HepG2 (cell line): ENCODE results near the gene BABAM2. TPM values are rescaled to one million over a fixed set of nuclear protein-coding genes. Genes with fewer than 3 reads are reported as not detected.

Experiments used
- ATAC-seq: fragments of 200-7000 bp; cut with Tn5 transposase; 3 replicates; pipeline ENCODE4 v1.9.1; 2020; ENCODE audit warnings: mild to moderate bottlenecking, moderate library complexity
- BruUV-seq: library from RNA; stranded (reverse); fragments of 400-500 nt; replicated peaks from 2 replicates; lab custom pipeline; 2021; lab: Mats Ljungman, UMichigan
- CTCF ChIA-PET: fragments of 300-600 bp; formaldehyde crosslinking; extraction: SDS; loops from one replicate; lab custom pipeline; 2021; ENCODE audit warnings: low total read pairs, inconsistent platforms, low intra/inter-chr PET ratio; lab: Yijun Ruan, JAX
- POLR2A ChIA-PET: fragments of 350-600 bp; sonication (Branson Sonifier 250); formaldehyde crosslinking; loops from one replicate; lab custom pipeline; 2020; ENCODE audit warnings: antibody characterized with exemption, inconsistent platforms; lab: Yijun Ruan, JAX
- DNase-seq: peaks from one replicate; pipeline ENCODE4 v3.0.0-alpha.2; 2015; ENCODE audit warnings: low spot score
- FAIRE-seq: peaks from 3 replicates; lab custom pipeline; 2011; peaks lifted over from hg19 to GRCh38; lab: Jason Lieb, UNC
- H2AFZ ChIP-seq: one replicate; pipeline ENCODE4 v1.6.1; 2011; ENCODE audit warnings: low read length, inconsistent platforms
- H3K27ac ChIP-seq: fragments of 300-600 bp; 3 replicates; pipeline ENCODE4 v1.8.0; 2011; ENCODE audit warnings: mixed run types, mild to moderate bottlenecking, mixed read lengths, low read length, inconsistent platforms; ENCODE audit not compliant: insufficient read depth; ENCODE audit errors: extremely low read length
- H3K27me3 ChIP-seq, 2 experiments: fragments of 200-600 bp in 1 of 2; 2 replicates in 1 of 2; 3 replicates in 1 of 2; pipeline versions ENCODE4 v1.6.0 to v1.8.0; 2011; ENCODE audit warnings: low read length in 2 of 2, mild to moderate bottlenecking in 2 of 2, moderate library complexity in 2 of 2, inconsistent platforms in 1 of 2; ENCODE audit not compliant: insufficient read depth in 2 of 2, control insufficient read depth in 1 of 2
- H3K36me3 ChIP-seq, 2 experiments: fragments of 200-600 bp in 1 of 2; replicated peaks in 1 of 2; 2 replicates in 1 of 2; 3 replicates in 1 of 2; pipeline versions ENCODE4 v1.5.1 to v1.8.0; 2011; ENCODE audit warnings: low read length in 2 of 2, inconsistent platforms in 1 of 2; ENCODE audit not compliant: insufficient read depth in 2 of 2, control insufficient read depth in 1 of 2
- H3K4me1 ChIP-seq: 2 replicates; pipeline ENCODE4 v1.5.1; 2012; ENCODE audit warnings: low read length, inconsistent platforms; ENCODE audit not compliant: insufficient read depth
- H3K4me2 ChIP-seq: 2 replicates; pipeline ENCODE4 v1.6.0; 2011; ENCODE audit warnings: low read depth, low read length, inconsistent platforms
- H3K4me3 ChIP-seq, 3 experiments: fragments of 200-600 bp in 1 of 3; sonication (generic), shearing (Covaris generic) in 1 of 3; replicated peaks in 1 of 3; 2 replicates each; pipeline ENCODE4 v1.5.1; 2011 to 2016; ENCODE audit warnings: low read length in 3 of 3, inconsistent platforms in 2 of 3, low read depth in 2 of 3, mild to moderate bottlenecking in 2 of 3, control low read depth in 1 of 3, mixed read lengths in 1 of 3; ENCODE audit not compliant: insufficient read depth in 1 of 3
- H3K79me2 ChIP-seq: one replicate; pipeline ENCODE4 v1.6.1; 2011; ENCODE audit warnings: low read length, inconsistent platforms; ENCODE audit not compliant: insufficient read depth
- H3K9ac ChIP-seq: 2 replicates; pipeline ENCODE4 v1.6.0; 2011; ENCODE audit warnings: mild to moderate bottlenecking, low read depth, low read length, inconsistent platforms; ENCODE audit not compliant: insufficient read depth
- H3K9me3 ChIP-seq: 2 replicates; pipeline ENCODE4 v1.5.1; 2012; ENCODE audit warnings: mild to moderate bottlenecking, low read length
- H4K20me1 ChIP-seq: 2 replicates; pipeline ENCODE4 v1.6.0; 2011; ENCODE audit warnings: inconsistent platforms, mild to moderate bottlenecking, low read length, moderate library complexity; ENCODE audit not compliant: insufficient read depth
- NFIC ChIP-seq: IDR thresholded peaks from 2 replicates; pipeline ENCODE4 v1.6.1; 2012; ENCODE audit warnings: mild to moderate bottlenecking, low read length, inconsistent platforms
- SIX4 ChIP-seq: sonication (generic); formaldehyde crosslinking; IDR thresholded peaks from 2 replicates; pipeline ENCODE4 v1.4.0; 2020; ENCODE audit warnings: missing genetic modification reagents
- TP53 ChIP-seq: sonication (generic); formaldehyde crosslinking; conservative IDR thresholded peaks from 2 replicates; pipeline ENCODE4 v1.4.0; 2020; ENCODE audit warnings: missing genetic modification reagents
- ZNF260 ChIP-seq: sonication (generic); formaldehyde crosslinking; IDR thresholded peaks from 2 replicates; pipeline ENCODE4 v1.4.0; 2020; ENCODE audit warnings: missing genetic modification reagents, low read depth, mild to moderate bottlenecking, borderline replicate concordance
- WGBS: methylation state at CpG from one replicate; pipeline ENCODE4 v1.1.6; 2017; ENCODE audit warnings: low lambda C conversion rate; 5-methylcytosine and 5-hydroxymethylcytosine counted together
- in situ Hi-C: cut with HindIII; loops from 2 replicates; pipeline ENCODE4 v1.10.0; 2017; ENCODE audit warnings: low pct_unique_long_range_greater_than_20kb; ENCODE audit not compliant: extremely low pct_ligation_motif_present
- intact Hi-C: fragments of 100-400 bp; cut with micrococcal nuclease; formaldehyde crosslinking; loops from one replicate; pipeline ENCODE4 v1.10.0; 2022; ENCODE audit not compliant: unreplicated experiment
- polyA plus RNA-seq, 8 experiments: library from polyadenylated mRNA; depleted of rRNA in 3 of 8; stranded (reverse) in 7 of 8; unstranded in 1 of 8; fragments of >200 nt; fragmentation: Illumina TruSeq in 4 of 8; extraction: Trizol in 4 of 8; gene quantifications; 2 replicates each; pipeline versions ENCODE4 v1.2.1 to v1.2.3, GENCODE V29; 2011 to 2016; ENCODE audit warnings: low read depth in 4 of 8, missing spikeins in 1 of 8, mixed read lengths in 1 of 8; ENCODE audit not compliant: insufficient read depth in 1 of 8
- total RNA-seq, 5 experiments: library from RNA; depleted of rRNA; stranded (reverse); fragments of >200 nt; fragmentation: Illumina TruSeq; extraction: Trizol; gene quantifications; 2 replicates each; pipeline ENCODE4 v1.2.3, GENCODE V29; 2016; ENCODE audit warnings: low read depth in 1 of 5
- TF ChIP-seq, protein P1 (sequence below): sonication (generic); formaldehyde crosslinking; IDR thresholded peaks from 2 replicates; pipeline ENCODE4 v1.4.0; 2020; ENCODE audit warnings: missing genetic modification reagents
- TF ChIP-seq, protein P2 (sequence below): IDR thresholded peaks from 2 replicates; pipeline ENCODE4 v1.6.1; 2016; ENCODE audit warnings: low read depth, control low read depth
- TF ChIP-seq, protein P3 (sequence below): IDR thresholded peaks from 2 replicates; pipeline ENCODE4 v1.6.1; 2012; ENCODE audit warnings: inconsistent platforms

BABAM2 gene
- total and polyA plus RNA-seq, 2 of the 13 experiments (the other 11 are each of a cell fraction or from before 2014, with no cell fraction given) = 24.9 to 28.0 TPM

DNA sequence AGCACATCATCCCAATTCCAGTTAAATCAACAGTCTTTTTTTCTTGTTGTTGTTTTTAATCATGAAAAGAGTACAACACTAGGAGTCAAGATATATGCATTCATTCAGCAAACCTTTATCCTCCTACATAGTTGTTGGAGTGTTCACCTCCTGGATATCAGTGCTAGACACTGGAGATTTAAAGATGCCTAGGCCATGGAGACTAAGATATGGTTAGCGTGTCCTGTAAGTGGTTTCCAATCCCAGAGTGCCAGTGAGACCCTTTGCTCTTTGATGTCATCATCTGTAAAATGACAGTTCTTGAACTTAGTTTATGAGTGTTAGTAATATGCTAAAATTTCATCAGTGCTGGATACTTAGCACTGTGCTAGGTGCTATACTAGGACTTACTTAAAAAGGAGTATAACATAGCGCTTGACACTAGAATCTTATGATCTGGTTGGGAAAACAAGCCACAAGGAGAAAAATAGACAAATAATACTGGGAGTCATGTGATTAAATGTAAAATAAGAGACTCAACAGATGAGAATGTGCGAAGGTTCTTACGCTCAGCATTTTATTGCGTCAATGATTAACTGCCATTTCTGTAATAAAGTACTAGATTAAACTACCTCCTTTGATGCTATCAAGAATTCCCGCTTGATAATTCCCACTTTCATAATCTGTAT is 31.5 kb downstream of the BABAM2 start:
- no peak overlapping the region for H2AFZ ChIP-seq
- no TSS peak for BruUV-seq
- no peak overlapping the region for H3K4me2 ChIP-seq
- WGBS = 95% methylated on average over 6 of the region's 6 CpGs
- intact Hi-C loops = no loop called here
- H3K4me3 ChIP-seq = no peak overlapping the region
- peaks cover 25% of the 10 kb centered on the region for H3K4me1 ChIP-seq
- FAIRE-seq (no peak), ATAC-seq (no peak), DNase-seq (no peak)
- ChIA-PET CTCF (no interaction called here), POLR2A (no interaction called here)
- no peaks in the 10 kb centered on the region for H4K20me1 ChIP-seq
- in situ Hi-C loops = no loop called here
- H3K9me3 ChIP-seq = no peaks in the 10 kb centered on the region
- H3K79me2 ChIP-seq = no peaks in the 10 kb centered on the region
- H3K9ac ChIP-seq = no peak overlapping the region
- H3K36me3 ChIP-seq = 0 out of 5 replicates have a peak, but pooled peaks cover 0 to 5% of the 10 kb centered on the region in 2 experiments
- TF ChIP-seq TP53 (CRISPR knock-in tag) (no peak), NFIC (no peak)
- TF ChIP-seq, all 625 proteins: peak for 0
- H3K27me3 ChIP-seq = no peaks in the 10 kb centered on the region
- H3K27ac ChIP-seq = no peak overlapping the region

DNA sequence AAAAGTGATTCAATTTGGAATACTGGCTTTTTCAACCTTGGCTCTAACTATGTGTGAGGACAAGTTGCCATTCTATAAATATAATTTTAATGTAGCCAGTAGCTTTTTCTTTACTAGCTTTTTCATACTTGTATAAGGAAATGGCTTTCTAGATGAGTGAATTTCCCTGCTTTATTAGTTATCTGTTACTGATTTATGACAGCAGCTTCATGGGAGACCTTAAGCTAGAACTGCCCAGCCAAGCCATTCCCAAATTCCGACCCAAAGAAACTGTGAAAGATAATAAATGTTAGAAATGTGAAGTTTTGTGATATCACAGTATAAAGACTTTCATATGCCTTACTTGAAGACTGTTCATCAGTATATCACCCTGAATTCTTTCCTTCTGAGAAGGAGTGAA is 32.3 kb downstream of the BABAM2 start:
- FAIRE-seq (no peak), DNase-seq (no peak)
- POLR2A ChIA-PET = no interaction called here

More for the DNA sequence above, 32.3 kb downstream of the BABAM2 start:
- no TSS peak for BruUV-seq
- intact Hi-C loops (no loop called here), in situ Hi-C loops (no loop called here)
- Histone ChIP-seq H3K27me3 (no peaks in the 10 kb centered on the region), H3K9me3 (no peaks in the 10 kb centered on the region), H2AFZ (no peak overlapping the region), H3K36me3 (peaks cover 0 to 5% of the 10 kb centered on the region in 2 experiments; a peak in 1 of 5 replicates), H3K27ac (no peak overlapping the region), H3K4me2 (no peak overlapping the region), H3K79me2 (no peaks in the 10 kb centered on the region), H3K9ac (no peak overlapping the region), H4K20me1 (no peaks in the 10 kb centered on the region), H3K4me1 (peaks cover 21% of the 10 kb centered on the region), H3K4me3 (no peak overlapping the region)
- TF ChIP-seq SIX4 (CRISPR knock-in tag) (no peak), ZNF260 (CRISPR knock-in tag) (no peak)
- TF ChIP-seq, protein P1, sequence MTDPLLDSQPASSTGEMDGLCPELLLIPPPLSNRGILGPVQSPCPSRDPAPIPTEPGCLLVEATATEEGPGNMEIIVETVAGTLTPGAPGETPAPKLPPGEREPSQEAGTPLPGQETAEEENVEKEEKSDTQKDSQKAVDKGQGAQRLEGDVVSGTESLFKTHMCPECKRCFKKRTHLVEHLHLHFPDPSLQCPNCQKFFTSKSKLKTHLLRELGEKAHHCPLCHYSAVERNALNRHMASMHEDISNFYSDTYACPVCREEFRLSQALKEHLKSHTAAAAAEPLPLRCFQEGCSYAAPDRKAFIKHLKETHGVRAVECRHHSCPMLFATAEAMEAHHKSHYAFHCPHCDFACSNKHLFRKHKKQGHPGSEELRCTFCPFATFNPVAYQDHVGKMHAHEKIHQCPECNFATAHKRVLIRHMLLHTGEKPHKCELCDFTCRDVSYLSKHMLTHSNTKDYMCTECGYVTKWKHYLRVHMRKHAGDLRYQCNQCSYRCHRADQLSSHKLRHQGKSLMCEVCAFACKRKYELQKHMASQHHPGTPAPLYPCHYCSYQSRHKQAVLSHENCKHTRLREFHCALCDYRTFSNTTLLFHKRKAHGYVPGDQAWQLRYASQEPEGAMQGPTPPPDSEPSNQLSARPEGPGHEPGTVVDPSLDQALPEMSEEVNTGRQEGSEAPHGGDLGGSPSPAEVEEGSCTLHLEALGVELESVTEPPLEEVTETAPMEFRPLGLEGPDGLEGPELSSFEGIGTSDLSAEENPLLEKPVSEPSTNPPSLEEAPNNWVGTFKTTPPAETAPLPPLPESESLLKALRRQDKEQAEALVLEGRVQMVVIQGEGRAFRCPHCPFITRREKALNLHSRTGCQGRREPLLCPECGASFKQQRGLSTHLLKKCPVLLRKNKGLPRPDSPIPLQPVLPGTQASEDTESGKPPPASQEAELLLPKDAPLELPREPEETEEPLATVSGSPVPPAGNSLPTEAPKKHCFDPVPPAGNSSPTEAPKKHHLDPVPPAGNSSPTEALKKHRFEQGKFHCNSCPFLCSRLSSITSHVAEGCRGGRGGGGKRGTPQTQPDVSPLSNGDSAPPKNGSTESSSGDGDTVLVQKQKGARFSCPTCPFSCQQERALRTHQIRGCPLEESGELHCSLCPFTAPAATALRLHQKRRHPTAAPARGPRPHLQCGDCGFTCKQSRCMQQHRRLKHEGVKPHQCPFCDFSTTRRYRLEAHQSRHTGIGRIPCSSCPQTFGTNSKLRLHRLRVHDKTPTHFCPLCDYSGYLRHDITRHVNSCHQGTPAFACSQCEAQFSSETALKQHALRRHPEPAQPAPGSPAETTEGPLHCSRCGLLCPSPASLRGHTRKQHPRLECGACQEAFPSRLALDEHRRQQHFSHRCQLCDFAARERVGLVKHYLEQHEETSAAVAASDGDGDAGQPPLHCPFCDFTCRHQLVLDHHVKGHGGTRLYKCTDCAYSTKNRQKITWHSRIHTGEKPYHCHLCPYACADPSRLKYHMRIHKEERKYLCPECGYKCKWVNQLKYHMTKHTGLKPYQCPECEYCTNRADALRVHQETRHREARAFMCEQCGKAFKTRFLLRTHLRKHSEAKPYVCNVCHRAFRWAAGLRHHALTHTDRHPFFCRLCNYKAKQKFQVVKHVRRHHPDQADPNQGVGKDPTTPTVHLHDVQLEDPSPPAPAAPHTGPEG = no peak
- TF ChIP-seq, protein P2, sequence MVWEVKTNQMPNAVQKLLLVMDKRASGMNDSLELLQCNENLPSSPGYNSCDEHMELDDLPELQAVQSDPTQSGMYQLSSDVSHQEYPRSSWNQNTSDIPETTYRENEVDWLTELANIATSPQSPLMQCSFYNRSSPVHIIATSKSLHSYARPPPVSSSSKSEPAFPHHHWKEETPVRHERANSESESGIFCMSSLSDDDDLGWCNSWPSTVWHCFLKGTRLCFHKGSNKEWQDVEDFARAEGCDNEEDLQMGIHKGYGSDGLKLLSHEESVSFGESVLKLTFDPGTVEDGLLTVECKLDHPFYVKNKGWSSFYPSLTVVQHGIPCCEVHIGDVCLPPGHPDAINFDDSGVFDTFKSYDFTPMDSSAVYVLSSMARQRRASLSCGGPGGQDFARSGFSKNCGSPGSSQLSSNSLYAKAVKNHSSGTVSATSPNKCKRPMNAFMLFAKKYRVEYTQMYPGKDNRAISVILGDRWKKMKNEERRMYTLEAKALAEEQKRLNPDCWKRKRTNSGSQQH = no peak
- TF ChIP-seq, protein P3, sequence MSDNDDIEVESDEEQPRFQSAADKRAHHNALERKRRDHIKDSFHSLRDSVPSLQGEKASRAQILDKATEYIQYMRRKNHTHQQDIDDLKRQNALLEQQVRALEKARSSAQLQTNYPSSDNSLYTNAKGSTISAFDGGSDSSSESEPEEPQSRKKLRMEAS = no peak
- WGBS = 98% methylated on average over 1 of the region's 1 CpG
- CTCF ChIA-PET = no interaction called here
- no peak for ATAC-seq
